ENCODE measurements around the gene TMEM231. TPM values are rescaled to one million over a fixed set of nuclear protein-coding genes. Genes with fewer than 3 reads are reported as not detected.

Gene TMEM231
- total and polyA plus RNA-seq, 2 of the 8 experiments (the other 6 are each of a cell fraction or from before 2014, with no cell fraction given): 8.3 to 26.7 TPM

GRCh38 chr16:75494661-75495075, 61.4 kb downstream of the TMEM231 start:
- WGBS, 2 experiments (ENCODE audit: extremely low coverage in 1 of 2, insufficient coverage in 1 of 2, insufficient read length in 1 of 2, insufficient replicate concordance in 2 of 2, low coverage in 1 of 2, low lambda C conversion rate in 2 of 2, missing lambda C conversion rate in 1 of 2): 3% methylated on average over 26 of the region's 26 CpGs; no CpG with 5 or more reads in 1 of the 2 experiments
- peaks cover 0 to 5% of the 10 kb centered on the region in 2 experiments for H4K20me1 ChIP-seq (replicated peaks in 1 of 2; ENCODE audit: control insufficient read depth in 1 of 2, insufficient read depth in 2 of 2, low read length in 2 of 2)
- H3K23ac ChIP-seq (ENCODE audit: insufficient read length): no peak overlapping the region
- DNase-seq (ENCODE audit: low read depth in 1 of 2, low spot score in 2 of 2): no peak
- H2BK12ac ChIP-seq (ENCODE audit: low read depth, low read length): peak overlapping the region; percentile 84
- no peak overlapping the region for H3K4ac ChIP-seq (replicated peaks; ENCODE audit: insufficient read length, low read depth, low read length)
- H2BK120ac ChIP-seq (replicated peaks; ENCODE audit: low read depth, low read length): no peak overlapping the region
- H2BK20ac ChIP-seq (ENCODE audit: low read length): no peak overlapping the region
- FAIRE-seq: no peak
- H2BK15ac ChIP-seq (ENCODE audit: low read length): no peak overlapping the region
- H3K23me2 ChIP-seq (ENCODE audit: low read depth, low read length): peaks cover 6% of the 10 kb centered on the region; the same call in 1 of the 2 replicates
- peak overlapping the region; percentile 56 for H4K91ac ChIP-seq (replicated peaks; ENCODE audit: insufficient read length, low read length)
- H3K27ac ChIP-seq (ENCODE audit: low read depth, low read length): peak overlapping the region; percentile 25; the same call in 1 of the 2 replicates
- H3K9me3 ChIP-seq (ENCODE audit: insufficient read depth in 2 of 2, low read depth in 1 of 2, low read length in 1 of 2): no peaks in the 10 kb centered on the region
- H3K4me3 ChIP-seq (ENCODE audit: extremely low read depth in 1 of 4, insufficient read depth in 2 of 4, low read depth in 3 of 4, low read length in 4 of 4): peak overlapping the region; percentile 66 to 87 (median 78)
- TF ChIP-seq POLR2AphosphoS5 (IDR thresholded peaks at IDR 0.05; ENCODE audit: low read depth, low read length) (0 out of 2 replicates have a peak, but pooled peaks have one; percentile 14), KDM5A (IDR thresholded peaks at IDR 0.05; ENCODE audit: low read length) (no peak), E2F6 (IDR thresholded peaks at IDR 0.05) (peak; percentile 67), HDAC2 (IDR thresholded peaks at IDR 0.05; ENCODE audit: borderline replicate concordance in 1 of 2, low read depth in 2 of 2, low read length in 2 of 2) (0 out of 4 replicates have a peak, but pooled peaks of 1 of the 2 experiments have one; percentile 26)
- H3K56ac ChIP-seq (replicated peaks; ENCODE audit: insufficient read length, low read depth, low read length): peak overlapping the region; percentile 26
- H3K9ac ChIP-seq (replicated peaks in 1 of 4; ENCODE audit: extremely low read depth in 1 of 4, low read depth in 3 of 4, low read length in 3 of 4): peak overlapping the region; percentile 70 to 80 (median 72)
- POLR2A ChIA-PET (ENCODE audit: partially characterized antibody): interaction anchor here (0.8 to 3.8 kb wide), 23 partner anchors 8 to 191 kb away, joined by 3 to 73 read pairs (median 4); partner anchors contain the start of genes CFDP1, TMEM170A and TMEM231
- H3K36me3 ChIP-seq (ENCODE audit: control insufficient read depth in 2 of 4, insufficient read depth in 4 of 4, low read length in 3 of 4): no peaks in the 10 kb centered on the region
- peak overlapping the region; percentile 41 for H2AFZ ChIP-seq (ENCODE audit: low read length)
- 0 out of 7 replicates have a peak, but pooled peaks cover 0 to 2% (median 0%) of the 10 kb centered on the region in 4 experiments for H3K27me3 ChIP-seq (replicated peaks in 1 of 4; ENCODE audit: control insufficient read depth in 3 of 4, extremely low read depth in 1 of 4, insufficient read depth in 3 of 4, low read length in 3 of 4)
- H2AK5ac ChIP-seq (ENCODE audit: low read depth, low read length): no peak overlapping the region
- peak overlapping the region; percentile 15 for H4K5ac ChIP-seq (ENCODE audit: insufficient read length, low read depth, low read length)
- peaks cover 3% of the 10 kb centered on the region; the same call in 1 of the 2 replicates for H3K79me1 ChIP-seq (ENCODE audit: low read depth, low read length)
- H3K79me2 ChIP-seq (ENCODE audit: control insufficient read depth in 1 of 2, insufficient read depth in 2 of 2, low read length in 2 of 2): peaks cover 0 to 3% of the 10 kb centered on the region in 2 experiments; a peak in 1 of 4 replicates
- H3K4me2 ChIP-seq (ENCODE audit: insufficient read depth in 1 of 2, low read depth in 2 of 2, low read length in 2 of 2): peak overlapping the region; percentile 72 to 84
- H3K4me1 ChIP-seq (replicated peaks in 1 of 4; ENCODE audit: control insufficient read depth in 3 of 4, insufficient read depth in 4 of 4, low read length in 3 of 4): peaks cover 0 to 6% (median under 1%) of the 10 kb centered on the region in 4 experiments; a peak in 3 of 7 replicates
- peak overlapping the region; percentile 90 for H4K8ac ChIP-seq (ENCODE audit: extremely low read depth, insufficient read depth, low read length)
- no peak overlapping the region for H2BK5ac ChIP-seq (ENCODE audit: low read depth, low read length)
- H3K18ac ChIP-seq (ENCODE audit: extremely low read depth, low read length): peak overlapping the region; percentile 88
- H3K14ac ChIP-seq (ENCODE audit: insufficient read length): no peak overlapping the region
- CTCF ChIA-PET (ENCODE audit: partially characterized antibody): interaction anchor here (0.8 to 5.6 kb wide), 12 partner anchors 9 to 93 kb away, joined by 3 to 56 read pairs (median 4); partner anchors contain the start of gene TMEM170A
